Natural killer cell (primary cell): ENCODE measurements around the gene GRAMD4. TPM values are rescaled to one million over a fixed set of nuclear protein-coding genes. Genes with fewer than 3 reads are reported as not detected.
A peak's percentile ranks its signal among the peaks of the same experiment; 100 is the strongest.

Experiments used
- ATAC-seq, 3 donors: fragments of 150-1000 bp in 2 of 3; fragments of 200-7000 bp in 1 of 3; cut with Tn5 transposase; 1 replicate in 1 of 3; 2 replicates in 2 of 3; pipeline ENCODE4 v1.10.0; 2021; ENCODE audit warnings: mild to moderate bottlenecking in 2 of 3, moderate library complexity in 2 of 3
- DNase-seq, 2 donors: peaks; one replicate each; pipeline versions ENCODE4 v3.0.0 to v3.0.0-alpha.2; 2013 to 2021; ENCODE audit warnings: mixed read lengths in 1 of 2
- H3K27ac ChIP-seq: one replicate; pipeline ENCODE4 v1.5.1; 2013; ENCODE audit warnings: mild to moderate bottlenecking, low read length
- H3K27me3 ChIP-seq: one replicate; pipeline ENCODE4 v1.6.1; 2013; ENCODE audit warnings: low read length; ENCODE audit not compliant: control insufficient read depth, insufficient read depth
- H3K36me3 ChIP-seq: one replicate; pipeline ENCODE4 v1.6.1; 2013; ENCODE audit warnings: low read length; ENCODE audit not compliant: control insufficient read depth, insufficient read depth
- H3K4me1 ChIP-seq: one replicate; pipeline ENCODE4 v1.6.1; 2013; ENCODE audit warnings: low read length; ENCODE audit not compliant: control insufficient read depth, insufficient read depth
- H3K4me3 ChIP-seq: one replicate; pipeline ENCODE4 v1.5.1; 2013; ENCODE audit warnings: low read length
- H3K9me3 ChIP-seq: one replicate; pipeline ENCODE4 v1.6.1; 2013; ENCODE audit warnings: low read length; ENCODE audit not compliant: control insufficient read depth, insufficient read depth
- H3K27ac Mint-ChIP-seq, 2 donors: one replicate each; pipeline ENCODE4 v1.8.0; 2022; ENCODE audit warnings: mild to moderate bottlenecking in 2 of 2, mixed read lengths in 2 of 2, moderate library complexity in 1 of 2
- H3K27me3 Mint-ChIP-seq, 2 donors: one replicate each; pipeline ENCODE4 v1.8.0; 2022; ENCODE audit warnings: low read depth in 2 of 2, mixed read lengths in 2 of 2
- H3K36me3 Mint-ChIP-seq: one replicate; pipeline ENCODE4 v1.8.0; 2022; ENCODE audit warnings: mixed read lengths
- H3K4me1 Mint-ChIP-seq, 2 donors: one replicate each; pipeline ENCODE4 v1.8.0; 2022; ENCODE audit warnings: mixed read lengths in 2 of 2
- H3K4me3 Mint-ChIP-seq: one replicate; pipeline ENCODE4 v1.8.0; 2022; ENCODE audit warnings: mild to moderate bottlenecking, moderate library complexity, mixed read lengths
- H3K9me3 Mint-ChIP-seq, 2 donors: one replicate each; pipeline ENCODE4 v1.8.0; 2022; ENCODE audit warnings: mixed read lengths in 2 of 2
- WGBS: methylation state at CpG from one replicate; pipeline ENCODE4 v1.1.7; 2013; ENCODE audit warnings: missing lambda C conversion rate; ENCODE audit not compliant: insufficient coverage; 5-methylcytosine and 5-hydroxymethylcytosine counted together
- intact Hi-C: fragments of 100-400 bp; cut with micrococcal nuclease; formaldehyde crosslinking; loops from one replicate; pipeline ENCODE4 v1.14.2; 2022
- total RNA-seq, 4 donors: library from RNA; stranded (reverse); fragments of 120-200 nt in 1 of 4; gene quantifications; one replicate each; pipeline versions ENCODE4 v1.2.3 to v1.2.4, GENCODE V29; 2013 to 2022
- TF ChIP-seq, protein P1 (sequence below): fragments of 200-600 bp; IDR thresholded peaks from one replicate; pipeline ENCODE4 v1.8.0; 2022; ENCODE audit warnings: antibody characterized with exemption

The GRAMD4 gene
- total RNA-seq, 3 donors from 2014 or later (not counting 1 experiment from before 2014, with no cell fraction given), result 30.0 to 78.5 (median 41.6) TPM

DNA sequence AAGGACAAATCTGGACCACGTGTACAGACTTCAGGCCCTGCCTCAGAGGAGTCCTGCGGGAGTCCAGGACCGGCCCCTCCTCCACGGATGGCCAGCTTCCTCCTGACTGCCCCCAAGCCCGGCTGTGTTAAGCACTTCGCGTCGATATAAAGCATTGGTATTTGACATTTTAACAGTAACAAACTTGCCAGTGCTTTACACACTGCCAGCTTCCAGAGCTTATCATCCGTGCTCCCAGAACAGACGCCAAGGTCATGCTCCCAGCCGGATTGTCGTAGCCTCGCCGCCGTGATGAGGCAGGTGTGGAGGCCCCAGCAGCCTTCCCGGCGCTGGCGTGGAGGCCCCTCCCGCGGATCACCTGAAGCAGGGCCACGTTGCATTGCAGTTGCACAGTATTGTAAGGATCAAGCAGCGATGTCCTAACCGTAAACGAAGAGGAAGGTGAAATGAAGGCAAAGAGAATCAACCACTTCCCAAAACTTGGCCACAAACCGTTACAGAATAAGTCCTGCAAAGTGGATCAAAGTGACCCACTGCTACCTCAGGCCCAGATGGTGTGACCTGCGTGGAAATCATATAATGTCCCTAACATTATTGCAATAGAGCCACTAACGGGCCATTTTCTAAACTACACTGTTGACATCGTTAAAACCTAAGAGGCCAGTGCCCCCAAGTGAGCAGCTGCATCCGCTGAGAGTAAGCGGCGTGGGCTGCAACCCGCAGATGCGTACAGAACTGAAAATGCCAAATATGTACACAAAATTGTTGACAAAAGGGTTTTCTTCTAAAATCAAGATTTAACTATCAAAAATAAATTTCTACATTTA, 66.2 kb downstream of the GRAMD4 start:
- H3K36me3 Mint-ChIP-seq, result no peaks in the 10 kb centered on the region

DNA sequence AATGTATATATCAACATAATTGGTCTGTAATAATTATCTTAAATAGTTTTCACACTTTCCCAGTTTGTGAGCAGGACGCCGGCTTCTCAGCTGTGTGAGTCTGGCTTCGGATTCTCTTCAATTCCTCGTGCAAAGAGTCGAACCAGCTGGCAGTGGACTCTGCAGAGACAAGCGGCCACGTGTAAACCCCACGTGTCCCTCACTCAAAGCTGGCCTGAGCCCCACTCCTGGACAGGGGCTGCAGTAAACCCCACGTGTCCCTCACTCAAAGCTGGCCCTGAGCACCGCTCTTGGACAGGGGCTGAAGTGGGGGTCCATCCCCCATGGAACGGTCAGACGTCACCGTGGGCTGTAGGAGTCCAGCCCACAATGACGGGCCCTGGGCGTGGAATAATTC, 66.9 kb downstream of the GRAMD4 start:
- Mint-ChIP-seq H3K27me3 (no peaks in the 10 kb centered on the region), H3K4me3 (no peak overlapping the region), H3K9me3 (no peaks in the 10 kb centered on the region), H3K4me1 (peaks cover 0 to 4% of the 10 kb centered on the region in 2 donors), H3K36me3 (no peaks in the 10 kb centered on the region), H3K27ac (no peak overlapping the region)
- 88% methylated on average over 15 of the region's 15 CpGs for WGBS
- intact Hi-C loops, result no loop called here
- Histone ChIP-seq H3K27ac (no peak overlapping the region), H3K27me3 (no peaks in the 10 kb centered on the region), H3K9me3 (no peaks in the 10 kb centered on the region), H3K4me1 (peaks cover 22% of the 10 kb centered on the region), H3K4me3 (no peak overlapping the region), H3K36me3 (peaks cover 44% of the 10 kb centered on the region)
- TF ChIP-seq, protein P1, sequence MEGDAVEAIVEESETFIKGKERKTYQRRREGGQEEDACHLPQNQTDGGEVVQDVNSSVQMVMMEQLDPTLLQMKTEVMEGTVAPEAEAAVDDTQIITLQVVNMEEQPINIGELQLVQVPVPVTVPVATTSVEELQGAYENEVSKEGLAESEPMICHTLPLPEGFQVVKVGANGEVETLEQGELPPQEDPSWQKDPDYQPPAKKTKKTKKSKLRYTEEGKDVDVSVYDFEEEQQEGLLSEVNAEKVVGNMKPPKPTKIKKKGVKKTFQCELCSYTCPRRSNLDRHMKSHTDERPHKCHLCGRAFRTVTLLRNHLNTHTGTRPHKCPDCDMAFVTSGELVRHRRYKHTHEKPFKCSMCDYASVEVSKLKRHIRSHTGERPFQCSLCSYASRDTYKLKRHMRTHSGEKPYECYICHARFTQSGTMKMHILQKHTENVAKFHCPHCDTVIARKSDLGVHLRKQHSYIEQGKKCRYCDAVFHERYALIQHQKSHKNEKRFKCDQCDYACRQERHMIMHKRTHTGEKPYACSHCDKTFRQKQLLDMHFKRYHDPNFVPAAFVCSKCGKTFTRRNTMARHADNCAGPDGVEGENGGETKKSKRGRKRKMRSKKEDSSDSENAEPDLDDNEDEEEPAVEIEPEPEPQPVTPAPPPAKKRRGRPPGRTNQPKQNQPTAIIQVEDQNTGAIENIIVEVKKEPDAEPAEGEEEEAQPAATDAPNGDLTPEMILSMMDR, result no peak
- DNase-seq, result no peak
- ATAC-seq, result no peak

More for the DNA sequence above, 66.2 kb downstream of the GRAMD4 start:
- no peak for DNase-seq
- Histone ChIP-seq H3K36me3 (peaks cover 39% of the 10 kb centered on the region), H3K9me3 (no peaks in the 10 kb centered on the region), H3K4me3 (no peak overlapping the region), H3K27ac (no peak overlapping the region), H3K27me3 (no peaks in the 10 kb centered on the region), H3K4me1 (peaks cover 22% of the 10 kb centered on the region)
- Mint-ChIP-seq H3K4me1 (peaks cover 0 to 4% of the 10 kb centered on the region in 2 donors), H3K9me3 (no peaks in the 10 kb centered on the region), H3K4me3 (no peak overlapping the region), H3K27ac (peak overlapping the region in 1 of 2 donors; percentile 26), H3K27me3 (no peaks in the 10 kb centered on the region)
- no peak for ATAC-seq
- WGBS, result 72% methylated on average over 33 of the region's 33 CpGs
- intact Hi-C loops, result no loop called here
- TF ChIP-seq, protein P1, result no peak

DNA sequence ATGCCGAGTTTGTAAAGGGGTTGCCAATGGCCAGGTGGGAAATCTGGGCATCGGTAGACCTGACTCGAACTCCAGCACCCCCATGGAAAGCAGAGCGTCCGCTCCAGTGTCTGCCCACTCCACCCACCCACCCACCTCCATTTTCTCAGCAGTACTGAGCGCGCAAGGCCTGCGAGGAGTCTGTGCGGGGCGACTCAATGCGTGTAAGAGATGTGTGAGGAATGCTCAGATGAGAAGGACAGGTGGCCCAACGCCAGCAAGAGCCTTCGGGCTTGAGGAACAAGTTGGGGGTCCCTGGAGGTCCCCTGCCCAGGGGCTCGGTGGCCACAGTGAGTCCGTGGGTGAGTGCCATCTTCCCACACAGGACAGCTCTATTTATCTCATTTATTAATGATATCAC, 67.3 kb downstream of the GRAMD4 start:
- H3K4me3 Mint-ChIP-seq, result no peak overlapping the region
- no peaks in the 10 kb centered on the region for H3K27me3 ChIP-seq
- no peak overlapping the region for H3K27ac Mint-ChIP-seq
- TF ChIP-seq, protein P1, result no peak
- DNase-seq (no peak), ATAC-seq (no peak)
- H3K27ac ChIP-seq, result no peak overlapping the region
- no peak overlapping the region for H3K4me3 ChIP-seq
- peaks cover 44% of the 10 kb centered on the region for H3K36me3 ChIP-seq
- no peaks in the 10 kb centered on the region for H3K9me3 ChIP-seq
- H3K4me1 ChIP-seq, result peaks cover 22% of the 10 kb centered on the region
- H3K36me3 Mint-ChIP-seq, result no peaks in the 10 kb centered on the region
- no peaks in the 10 kb centered on the region for H3K9me3 Mint-ChIP-seq
- intact Hi-C loops, result no loop called here
- H3K27me3 Mint-ChIP-seq, result no peaks in the 10 kb centered on the region
- peaks cover 0 to 4% of the 10 kb centered on the region in 2 donors for H3K4me1 Mint-ChIP-seq
- 95% methylated on average over 14 of the region's 15 CpGs for WGBS
